Measurements from ENCODE around the gene MAP1B. TPM values are rescaled to one million over a fixed set of nuclear protein-coding genes. Genes with fewer than 3 reads are reported as not detected.

The MAP1B gene
- total and polyA plus RNA-seq, 10 of the 15 experiments (the other 5 are each of a cell fraction or from before 2014, with no cell fraction given): 0.02 to 0.81 (median 0.06) TPM; not detected in 1

- H3K27ac ChIP-seq (ENCODE audit: control insufficient read depth, insufficient read depth): no peak overlapping the region
- in situ Hi-C loops (cut with MboI): no loop called here
- no peak overlapping the region for H3K4me2 ChIP-seq (ENCODE audit: control insufficient read depth, insufficient read depth)
- ChIA-PET SMC1A (ENCODE audit: uncharacterized antibody, unreplicated experiment) (no interaction called here), RAD21 (ENCODE audit: unreplicated experiment) (interaction anchor here (1.4 kb wide), 1 partner anchor 12 kb away, joined by 3 read pairs; no protein-coding TSS in a partner anchor), POLR2A (no interaction called here), CTCF (interaction anchor here (0.9 to 2.1 kb wide), 3 partner anchors 9 to 30 kb away, joined by 3 to 11 read pairs (median 4); no protein-coding TSS in a partner anchor)
- no peaks in the 10 kb centered on the region; the same call in 1 of the 2 replicates for H3K79me2 ChIP-seq (ENCODE audit: control insufficient read depth, insufficient read depth, low read length)
- TF ChIP-seq, protein P1, sequence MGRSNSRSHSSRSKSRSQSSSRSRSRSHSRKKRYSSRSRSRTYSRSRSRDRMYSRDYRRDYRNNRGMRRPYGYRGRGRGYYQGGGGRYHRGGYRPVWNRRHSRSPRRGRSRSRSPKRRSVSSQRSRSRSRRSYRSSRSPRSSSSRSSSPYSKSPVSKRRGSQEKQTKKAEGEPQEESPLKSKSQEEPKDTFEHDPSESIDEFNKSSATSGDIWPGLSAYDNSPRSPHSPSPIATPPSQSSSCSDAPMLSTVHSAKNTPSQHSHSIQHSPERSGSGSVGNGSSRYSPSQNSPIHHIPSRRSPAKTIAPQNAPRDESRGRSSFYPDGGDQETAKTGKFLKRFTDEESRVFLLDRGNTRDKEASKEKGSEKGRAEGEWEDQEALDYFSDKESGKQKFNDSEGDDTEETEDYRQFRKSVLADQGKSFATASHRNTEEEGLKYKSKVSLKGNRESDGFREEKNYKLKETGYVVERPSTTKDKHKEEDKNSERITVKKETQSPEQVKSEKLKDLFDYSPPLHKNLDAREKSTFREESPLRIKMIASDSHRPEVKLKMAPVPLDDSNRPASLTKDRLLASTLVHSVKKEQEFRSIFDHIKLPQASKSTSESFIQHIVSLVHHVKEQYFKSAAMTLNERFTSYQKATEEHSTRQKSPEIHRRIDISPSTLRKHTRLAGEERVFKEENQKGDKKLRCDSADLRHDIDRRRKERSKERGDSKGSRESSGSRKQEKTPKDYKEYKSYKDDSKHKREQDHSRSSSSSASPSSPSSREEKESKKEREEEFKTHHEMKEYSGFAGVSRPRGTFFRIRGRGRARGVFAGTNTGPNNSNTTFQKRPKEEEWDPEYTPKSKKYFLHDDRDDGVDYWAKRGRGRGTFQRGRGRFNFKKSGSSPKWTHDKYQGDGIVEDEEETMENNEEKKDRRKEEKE (IDR thresholded peaks at IDR 0.05): no peak
- TF ChIP-seq LARP7 (IDR thresholded peaks at IDR 0.05) (no peak), E2F8 (IDR thresholded peaks at IDR 0.05; ENCODE audit: low read depth, partially characterized antibody) (no peak), NFYA (IDR thresholded peaks at IDR 0.05; ENCODE audit: borderline replicate concordance, low read depth, low read length) (no peak), ATF3 (IDR thresholded peaks at IDR 0.05; ENCODE audit: borderline replicate concordance, extremely low read depth, low read depth, low read length) (no peak), ASH2L (IDR thresholded peaks at IDR 0.05; ENCODE audit: borderline replicate concordance, low read depth) (no peak), FOS (IDR thresholded peaks at IDR 0.05; ENCODE audit: borderline replicate concordance, extremely low read depth, insufficient read length) (no peak), EP300 (IDR thresholded peaks at IDR 0.05; ENCODE audit: borderline replicate concordance in 1 of 2, control insufficient read depth in 1 of 2, low read depth in 2 of 2, low read length in 2 of 2) (no peak), ZSCAN29 (IDR thresholded peaks at IDR 0.05) (no peak), RBBP5 (conservative IDR thresholded peaks at IDR 0.05) (no peak), POLR2AphosphoS5 (IDR thresholded peaks at IDR 0.05; ENCODE audit: low read length) (no peak)
- TF ChIP-seq, protein P2, sequence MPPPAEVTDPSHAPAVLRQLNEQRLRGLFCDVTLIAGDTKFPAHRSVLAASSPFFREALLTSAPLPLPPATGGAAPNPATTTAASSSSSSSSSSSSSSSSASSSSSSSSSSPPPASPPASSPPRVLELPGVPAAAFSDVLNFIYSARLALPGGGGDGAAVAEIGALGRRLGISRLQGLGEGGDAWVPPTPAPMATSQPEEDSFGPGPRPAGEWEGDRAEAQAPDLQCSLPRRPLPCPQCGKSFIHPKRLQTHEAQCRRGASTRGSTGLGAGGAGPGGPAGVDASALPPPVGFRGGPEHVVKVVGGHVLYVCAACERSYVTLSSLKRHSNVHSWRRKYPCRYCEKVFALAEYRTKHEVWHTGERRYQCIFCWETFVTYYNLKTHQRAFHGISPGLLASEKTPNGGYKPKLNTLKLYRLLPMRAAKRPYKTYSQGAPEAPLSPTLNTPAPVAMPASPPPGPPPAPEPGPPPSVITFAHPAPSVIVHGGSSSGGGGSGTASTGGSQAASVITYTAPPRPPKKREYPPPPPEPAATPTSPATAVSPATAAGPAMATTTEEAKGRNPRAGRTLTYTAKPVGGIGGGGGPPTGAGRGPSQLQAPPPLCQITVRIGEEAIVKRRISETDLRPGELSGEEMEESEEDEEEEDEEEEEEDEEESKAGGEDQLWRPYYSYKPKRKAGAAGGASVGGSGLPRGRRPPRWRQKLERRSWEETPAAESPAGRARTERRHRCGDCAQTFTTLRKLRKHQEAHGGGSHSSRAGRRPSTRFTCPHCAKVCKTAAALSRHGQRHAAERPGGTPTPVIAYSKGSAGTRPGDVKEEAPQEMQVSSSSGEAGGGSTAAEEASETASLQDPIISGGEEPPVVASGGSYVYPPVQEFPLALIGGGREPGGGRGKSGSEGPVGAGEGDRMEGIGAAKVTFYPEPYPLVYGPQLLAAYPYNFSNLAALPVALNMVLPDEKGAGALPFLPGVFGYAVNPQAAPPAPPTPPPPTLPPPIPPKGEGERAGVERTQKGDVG (CRISPR knock-in tag; IDR thresholded peaks at IDR 0.05): no peak
- no peaks in the 10 kb centered on the region for H4K20me1 ChIP-seq (ENCODE audit: control insufficient read depth, insufficient read depth)
- H3K4me3 ChIP-seq: no peak overlapping the region
- peaks cover 3 to 5% of the 10 kb centered on the region in 2 experiments for H3K36me3 ChIP-seq (ENCODE audit: control insufficient read depth in 2 of 2, insufficient read depth in 2 of 2, low read length in 1 of 2)
- WGBS (ENCODE audit: insufficient coverage, insufficient replicate concordance, low lambda C conversion rate, missing lambda C conversion rate): 100% methylated on average over 2 of the region's 2 CpGs
- no peaks in the 10 kb centered on the region for H3K27me3 ChIP-seq (replicated peaks in 1 of 2; ENCODE audit: control insufficient read depth in 2 of 2, insufficient read depth in 2 of 2, low read length in 1 of 2)
- H3K9ac ChIP-seq (ENCODE audit: control insufficient read depth, insufficient read depth, low read length): no peak overlapping the region
- H2AFZ ChIP-seq (ENCODE audit: control insufficient read depth, low read depth, low read length): no peak overlapping the region
- DNase-seq (ENCODE audit: low read depth, low spot score) (no peak), FAIRE-seq (no peak), ATAC-seq (no peak)
- BruUV-seq (replicated peaks): no TSS peak
- no peaks in the 10 kb centered on the region for H3K9me3 ChIP-seq (replicated peaks; ENCODE audit: control insufficient read depth, insufficient read depth, low read length)
- intact Hi-C loops (cut with micrococcal nuclease; ENCODE audit: unreplicated experiment): no loop called here
- no peaks in the 10 kb centered on the region for H3K4me1 ChIP-seq (ENCODE audit: control insufficient read depth, insufficient read depth, low read length)
Measured at GRCh38 chr5:72256536-72256935, 149.3 kb downstream of the MAP1B start.

Measured in GM12878 (cell line).